Measurements from ENCODE around the gene MACROD2. TPM values are rescaled to one million over a fixed set of nuclear protein-coding genes. Genes with fewer than 3 reads are reported as not detected.

MACROD2 gene
- total RNA-seq, 2 donors from 2014 or later, result not detected

DNA sequence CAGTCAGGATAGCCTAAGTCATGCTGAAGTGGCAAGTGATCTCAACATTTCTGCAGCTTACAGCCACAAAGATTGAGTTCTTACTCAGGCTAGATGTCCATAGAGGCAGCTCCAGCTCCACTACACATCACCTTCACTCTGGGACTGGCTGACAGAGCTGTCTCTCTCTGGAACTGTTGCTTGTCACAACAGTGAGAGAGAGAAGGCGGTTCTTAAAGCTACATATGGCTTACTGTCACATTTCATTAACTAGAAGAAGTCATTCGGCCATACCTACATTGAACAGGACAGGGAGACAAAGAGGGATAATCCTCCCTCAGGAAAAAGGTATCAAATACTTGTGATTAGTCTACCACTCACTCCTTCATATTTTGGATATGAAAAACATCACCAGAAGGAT, 1257.0 kb downstream of the MACROD2 start:
- Mint-ChIP-seq H3K27me3 (no peaks in the 10 kb centered on the region), H3K27ac (no peak overlapping the region), H3K4me1 (no peaks in the 10 kb centered on the region), H3K36me3 (ENCODE audit: low read depth) (no peaks in the 10 kb centered on the region), H3K4me3 (no peak overlapping the region), H3K9me3 (peaks cover 14% of the 10 kb centered on the region)
- no peak for ATAC-seq (replicated peaks)

DNA sequence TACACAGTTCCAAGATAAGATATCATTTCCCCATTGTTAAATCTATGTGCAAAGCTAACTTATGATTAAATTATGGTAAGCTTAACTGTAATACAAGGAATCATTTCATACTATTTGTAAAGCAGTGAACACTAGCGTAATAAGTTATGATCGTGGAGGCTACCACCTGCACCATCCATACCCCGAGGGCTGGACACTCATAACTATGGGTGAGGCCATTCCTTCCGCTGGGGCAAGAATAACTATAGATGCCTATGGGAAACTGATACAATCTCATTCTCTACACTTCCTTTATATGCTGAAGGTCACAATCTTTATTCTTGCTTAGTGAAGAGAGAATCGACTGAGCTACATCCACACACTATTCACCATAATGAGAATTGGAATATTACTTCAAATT, 1258.1 kb downstream of the MACROD2 start:
- no peaks in the 10 kb centered on the region for H3K27me3 Mint-ChIP-seq

DNA sequence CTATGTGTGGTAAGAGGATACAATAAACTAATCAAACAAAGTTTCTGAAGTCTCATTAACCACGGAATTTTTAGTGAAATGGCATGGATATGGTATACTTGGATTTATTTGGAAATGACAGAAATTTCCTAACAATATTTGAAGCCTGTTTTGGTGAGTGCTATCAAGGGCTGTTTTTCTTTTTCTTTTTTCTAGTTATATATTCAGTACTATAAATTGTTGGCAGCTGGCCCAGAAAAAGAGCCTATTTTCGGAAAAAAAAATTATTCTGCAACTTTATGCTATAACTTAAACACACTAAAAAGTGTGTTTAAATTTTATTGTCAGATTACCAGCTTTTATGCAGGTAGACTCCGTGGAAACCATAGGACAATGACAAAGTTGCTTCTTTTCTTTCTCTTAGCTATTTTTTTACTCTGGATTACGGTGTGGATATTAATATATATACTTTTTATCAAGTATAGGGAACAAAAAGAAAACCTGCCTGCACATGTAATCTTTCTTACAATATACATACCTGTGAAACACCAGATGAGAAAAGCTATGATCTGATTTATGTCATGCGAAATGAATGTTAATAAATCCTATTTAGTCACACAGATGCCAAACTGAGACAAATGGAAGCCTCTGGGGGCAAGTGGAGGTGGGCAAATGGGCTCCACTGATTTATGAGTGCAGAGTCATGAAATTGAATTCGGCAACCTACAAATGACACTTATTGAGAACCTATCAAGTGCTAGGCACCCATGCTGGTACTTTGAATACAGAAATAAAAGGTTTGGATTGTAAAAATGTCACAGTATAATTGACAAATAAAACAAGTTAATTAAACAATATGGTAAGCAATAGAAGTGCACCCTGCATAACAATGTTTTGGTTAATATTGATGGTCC, 1261.6 kb downstream of the MACROD2 start:
- no peak overlapping the region for H3K4me3 Mint-ChIP-seq
- no peaks in the 10 kb centered on the region for H3K4me1 Mint-ChIP-seq
- no peak overlapping the region for H3K27ac Mint-ChIP-seq

More for the DNA sequence above, 1258.1 kb downstream of the MACROD2 start:
- H3K9me3 Mint-ChIP-seq, result peaks cover 9% of the 10 kb centered on the region
- H3K4me1 Mint-ChIP-seq, result no peaks in the 10 kb centered on the region
- no peak for ATAC-seq (replicated peaks)
- H3K4me3 Mint-ChIP-seq, result no peak overlapping the region
- no peak overlapping the region for H3K27ac Mint-ChIP-seq
- H3K36me3 Mint-ChIP-seq (ENCODE audit: low read depth), result no peaks in the 10 kb centered on the region

DNA sequence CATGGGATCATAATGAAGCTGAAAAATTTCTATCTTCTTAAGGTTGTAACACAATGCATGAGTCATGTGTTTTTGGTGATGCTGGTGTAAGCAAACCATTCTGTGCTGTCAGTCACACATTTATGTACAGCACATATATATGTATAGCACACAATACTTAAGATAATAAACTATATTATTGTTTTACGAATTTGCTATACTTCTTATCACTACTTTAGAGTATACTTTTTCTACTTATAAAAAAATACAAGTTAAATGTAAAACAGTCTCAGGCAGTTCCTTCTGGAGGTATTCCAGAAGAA, 1262.2 kb downstream of the MACROD2 start:
- Mint-ChIP-seq H3K27me3 (no peaks in the 10 kb centered on the region), H3K4me1 (no peaks in the 10 kb centered on the region), H3K9me3 (peaks cover 5% of the 10 kb centered on the region), H3K27ac (no peak overlapping the region), H3K4me3 (no peak overlapping the region), H3K36me3 (ENCODE audit: low read depth) (no peaks in the 10 kb centered on the region)
- ATAC-seq (replicated peaks), result no peak

More for the DNA sequence above, 1261.6 kb downstream of the MACROD2 start:
- H3K36me3 Mint-ChIP-seq (ENCODE audit: low read depth), result no peaks in the 10 kb centered on the region
- no peak for ATAC-seq (replicated peaks)
- no peaks in the 10 kb centered on the region for H3K27me3 Mint-ChIP-seq
- peaks cover 5% of the 10 kb centered on the region for H3K9me3 Mint-ChIP-seq

DNA sequence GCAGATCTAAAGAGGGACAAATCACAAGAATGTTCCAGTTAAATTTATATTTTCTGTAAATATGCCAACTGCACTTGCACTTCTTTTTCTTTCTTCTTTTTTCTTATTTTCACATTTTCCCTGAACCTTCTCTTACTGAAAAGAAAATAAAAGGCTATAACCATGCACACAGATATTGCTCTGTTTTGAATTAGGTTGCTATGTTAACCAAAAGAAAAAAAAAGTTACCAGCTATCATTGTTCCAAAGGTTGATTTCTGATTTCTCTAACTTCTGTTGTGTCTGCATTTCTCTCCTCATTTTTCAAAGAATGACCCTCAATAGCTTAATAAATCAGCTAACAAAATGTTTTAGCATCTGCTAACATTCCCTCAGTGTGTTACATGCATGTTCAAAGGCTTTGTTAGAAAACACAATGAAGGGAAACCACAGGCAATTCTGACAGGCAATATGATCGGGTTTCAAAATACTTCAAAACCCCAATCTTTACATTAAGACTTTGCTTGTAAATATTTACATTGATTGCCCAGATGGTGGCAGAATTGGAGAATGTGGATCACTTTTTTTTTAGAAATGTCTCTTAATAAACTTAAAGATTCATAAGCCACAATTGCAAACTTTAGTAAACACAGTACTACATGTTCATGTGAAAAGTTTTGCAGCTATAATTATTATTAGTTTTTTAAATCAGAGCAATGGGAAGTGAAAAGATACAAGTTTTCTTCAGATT, 1270.4 kb downstream of the MACROD2 start:
- no peaks in the 10 kb centered on the region for H3K27me3 Mint-ChIP-seq
- H3K4me1 Mint-ChIP-seq, result no peaks in the 10 kb centered on the region
- H3K4me3 Mint-ChIP-seq, result no peak overlapping the region
- H3K27ac Mint-ChIP-seq, result no peak overlapping the region
- H3K9me3 Mint-ChIP-seq, result peaks cover 7% of the 10 kb centered on the region
- H3K36me3 Mint-ChIP-seq (ENCODE audit: low read depth), result no peaks in the 10 kb centered on the region
- ATAC-seq (replicated peaks), result no peak

DNA sequence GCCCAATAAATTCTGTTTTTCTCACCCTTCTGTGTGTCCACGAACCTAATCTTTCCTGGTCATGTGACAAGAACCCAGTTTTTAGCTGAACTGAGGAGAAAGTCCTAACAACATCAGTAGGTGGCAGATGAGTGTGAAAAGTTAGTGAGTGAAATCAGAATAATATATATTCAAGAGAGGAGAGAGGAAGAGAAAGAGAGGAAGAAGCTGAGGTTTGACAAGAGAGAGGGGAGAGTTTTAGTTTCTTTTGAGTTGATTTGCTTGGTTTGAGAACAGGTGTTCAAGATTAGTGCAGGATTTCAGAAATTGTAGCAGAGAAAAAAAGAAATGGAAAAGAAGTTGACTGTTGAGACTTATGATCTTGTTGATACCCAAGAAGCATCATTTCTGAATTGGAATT, 1272.6 kb downstream of the MACROD2 start:
- H3K9me3 Mint-ChIP-seq, result peaks cover 11% of the 10 kb centered on the region
- ATAC-seq (replicated peaks), result no peak
- no peaks in the 10 kb centered on the region for H3K27me3 Mint-ChIP-seq
- H3K4me1 Mint-ChIP-seq, result no peaks in the 10 kb centered on the region
- no peak overlapping the region for H3K4me3 Mint-ChIP-seq
- no peaks in the 10 kb centered on the region for H3K36me3 Mint-ChIP-seq (ENCODE audit: low read depth)
- H3K27ac Mint-ChIP-seq, result no peak overlapping the region

DNA sequence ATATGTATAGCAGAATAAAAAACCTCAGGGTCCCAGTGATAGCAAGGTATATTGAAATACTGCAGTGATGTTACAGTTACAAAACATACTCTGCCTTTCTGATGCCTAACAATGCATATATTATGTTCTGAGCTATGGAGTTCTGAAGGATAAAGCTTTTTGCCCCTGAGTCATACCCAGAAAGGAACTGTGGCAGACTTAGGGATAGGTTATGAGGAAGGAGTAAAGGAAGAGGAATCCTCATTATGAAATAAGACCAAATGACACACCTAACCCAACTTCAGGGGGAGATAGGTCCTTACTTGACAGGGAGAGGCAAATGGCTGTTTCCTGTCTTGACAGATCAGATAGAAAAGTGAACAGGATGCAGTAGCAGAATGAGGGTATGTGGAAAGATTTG, 1282.7 kb downstream of the MACROD2 start:
- Mint-ChIP-seq H3K27me3 (no peaks in the 10 kb centered on the region), H3K4me3 (no peak overlapping the region), H3K9me3 (peaks cover 16% of the 10 kb centered on the region), H3K27ac (no peak overlapping the region), H3K36me3 (ENCODE audit: low read depth) (no peaks in the 10 kb centered on the region), H3K4me1 (no peaks in the 10 kb centered on the region)
- no peak for ATAC-seq (replicated peaks)

DNA sequence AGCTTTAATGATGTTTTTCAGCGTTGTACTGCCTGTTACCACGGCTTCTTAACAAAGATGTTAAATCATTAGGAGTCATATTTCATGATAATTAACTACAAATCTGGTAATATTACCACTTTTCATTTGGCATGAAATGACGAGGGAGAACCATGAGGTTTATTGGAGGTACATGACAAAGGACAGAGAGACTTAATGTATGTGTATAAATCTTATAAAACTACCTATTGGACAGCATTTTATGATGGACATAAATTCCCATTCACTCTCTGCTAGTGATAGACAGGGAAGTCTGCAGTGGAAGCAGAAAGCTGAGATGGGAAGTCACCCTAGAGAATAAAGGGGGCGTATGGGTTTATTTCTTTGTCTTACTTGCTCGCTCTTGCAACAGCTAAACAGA, 1292.0 kb downstream of the MACROD2 start:
- ATAC-seq (replicated peaks), result no peak
- no peaks in the 10 kb centered on the region for H3K27me3 Mint-ChIP-seq
- no peaks in the 10 kb centered on the region for H3K4me1 Mint-ChIP-seq
- H3K27ac Mint-ChIP-seq, result no peak overlapping the region
- no peak overlapping the region for H3K4me3 Mint-ChIP-seq
- peaks cover 18% of the 10 kb centered on the region for H3K9me3 Mint-ChIP-seq
- H3K36me3 Mint-ChIP-seq (ENCODE audit: low read depth), result no peaks in the 10 kb centered on the region

DNA sequence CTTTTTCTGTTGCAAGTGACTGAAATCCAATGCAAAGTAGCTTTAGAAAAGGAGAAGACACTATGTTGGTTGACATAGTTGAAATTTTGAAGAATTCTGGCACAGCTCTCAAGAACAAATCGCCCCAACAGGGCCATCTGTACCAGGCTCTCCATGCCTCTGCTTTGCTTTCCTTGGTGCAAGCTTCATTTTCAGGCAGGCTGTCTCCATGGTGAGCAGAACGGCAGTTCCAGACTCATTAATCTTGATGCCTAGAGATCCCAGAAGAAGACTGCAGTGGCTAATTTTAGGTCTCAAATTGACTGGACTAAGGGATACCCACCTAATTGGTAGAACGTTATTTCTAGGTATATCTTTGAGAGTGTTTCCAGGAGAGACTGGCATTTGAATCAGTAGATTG, 1292.8 kb downstream of the MACROD2 start:
- Mint-ChIP-seq H3K9me3 (peaks cover 15% of the 10 kb centered on the region), H3K4me3 (no peak overlapping the region), H3K27ac (no peak overlapping the region), H3K27me3 (no peaks in the 10 kb centered on the region), H3K36me3 (ENCODE audit: low read depth) (no peaks in the 10 kb centered on the region), H3K4me1 (no peaks in the 10 kb centered on the region)
- ATAC-seq (replicated peaks), result no peak

DNA sequence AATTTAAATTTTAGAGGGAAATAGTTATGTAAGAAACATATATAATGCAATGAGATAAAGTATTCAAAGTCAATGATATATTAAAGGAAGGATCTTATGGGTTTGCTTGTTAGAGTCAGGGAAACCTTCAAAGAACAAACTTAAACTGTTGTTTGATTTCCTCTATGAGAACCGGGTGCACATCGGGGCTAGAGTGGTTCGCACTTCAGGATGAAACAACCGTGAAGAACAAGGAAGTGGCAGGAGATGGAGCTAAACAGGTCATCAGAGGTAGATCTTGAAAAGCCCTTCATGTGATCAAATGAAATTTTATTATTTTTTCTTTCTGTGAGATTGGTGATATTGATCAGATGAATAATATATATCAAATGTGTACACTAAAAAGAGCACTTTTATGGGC, 1294.0 kb downstream of the MACROD2 start:
- H3K4me1 Mint-ChIP-seq, result no peaks in the 10 kb centered on the region
- H3K27ac Mint-ChIP-seq, result no peak overlapping the region
- H3K9me3 Mint-ChIP-seq, result peaks cover 15% of the 10 kb centered on the region
- ATAC-seq (replicated peaks), result no peak
- no peak overlapping the region for H3K4me3 Mint-ChIP-seq
- H3K36me3 Mint-ChIP-seq (ENCODE audit: low read depth), result no peaks in the 10 kb centered on the region
- no peaks in the 10 kb centered on the region for H3K27me3 Mint-ChIP-seq

DNA sequence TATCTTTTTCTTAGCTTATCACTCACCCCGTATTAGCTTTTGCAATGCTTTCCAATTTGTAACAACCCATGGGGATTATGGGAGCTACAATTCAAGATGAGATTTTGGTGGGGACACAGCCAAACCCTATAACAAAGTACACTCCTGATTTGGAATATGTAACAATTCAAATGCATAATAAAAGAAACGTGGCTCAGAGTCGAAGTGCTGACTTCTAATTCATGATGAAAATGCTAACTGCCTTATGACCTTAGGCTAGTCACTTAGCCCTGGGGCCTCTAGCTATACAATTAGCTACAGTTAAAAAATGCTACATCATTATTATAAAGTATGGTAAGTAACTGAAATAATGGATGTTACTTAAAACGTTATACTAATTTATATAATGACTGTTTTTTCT, 1297.1 kb downstream of the MACROD2 start:
- Mint-ChIP-seq H3K27me3 (no peaks in the 10 kb centered on the region), H3K4me3 (no peak overlapping the region), H3K4me1 (no peaks in the 10 kb centered on the region), H3K9me3 (peaks cover 19% of the 10 kb centered on the region), H3K36me3 (ENCODE audit: low read depth) (no peaks in the 10 kb centered on the region), H3K27ac (no peak overlapping the region)
- ATAC-seq (replicated peaks), result no peak

DNA sequence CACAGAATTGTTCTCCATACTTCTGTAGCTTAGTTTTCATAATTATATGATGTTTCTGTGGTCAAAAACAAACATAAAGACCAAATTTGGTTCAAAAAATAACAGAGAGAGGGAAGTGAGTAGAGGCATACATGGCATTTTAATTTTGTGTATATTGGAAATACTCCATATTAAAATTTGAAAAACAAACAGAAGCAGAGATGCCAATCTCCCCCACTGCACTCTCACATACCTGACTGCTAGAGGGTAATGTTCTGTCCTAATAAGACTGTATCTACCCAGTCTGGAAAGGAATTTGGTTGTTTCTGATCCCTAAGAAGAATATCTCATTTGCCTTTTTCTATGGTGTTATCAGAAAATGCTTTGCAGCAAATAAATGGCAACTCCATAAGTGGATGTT, 1301.1 kb downstream of the MACROD2 start:
- H3K9me3 Mint-ChIP-seq, result peaks cover 4% of the 10 kb centered on the region
- H3K27ac Mint-ChIP-seq, result no peak overlapping the region
- H3K27me3 Mint-ChIP-seq, result no peaks in the 10 kb centered on the region
- H3K4me1 Mint-ChIP-seq, result no peaks in the 10 kb centered on the region
- no peaks in the 10 kb centered on the region for H3K36me3 Mint-ChIP-seq (ENCODE audit: low read depth)
- no peak overlapping the region for H3K4me3 Mint-ChIP-seq
- no peak for ATAC-seq (replicated peaks)

DNA sequence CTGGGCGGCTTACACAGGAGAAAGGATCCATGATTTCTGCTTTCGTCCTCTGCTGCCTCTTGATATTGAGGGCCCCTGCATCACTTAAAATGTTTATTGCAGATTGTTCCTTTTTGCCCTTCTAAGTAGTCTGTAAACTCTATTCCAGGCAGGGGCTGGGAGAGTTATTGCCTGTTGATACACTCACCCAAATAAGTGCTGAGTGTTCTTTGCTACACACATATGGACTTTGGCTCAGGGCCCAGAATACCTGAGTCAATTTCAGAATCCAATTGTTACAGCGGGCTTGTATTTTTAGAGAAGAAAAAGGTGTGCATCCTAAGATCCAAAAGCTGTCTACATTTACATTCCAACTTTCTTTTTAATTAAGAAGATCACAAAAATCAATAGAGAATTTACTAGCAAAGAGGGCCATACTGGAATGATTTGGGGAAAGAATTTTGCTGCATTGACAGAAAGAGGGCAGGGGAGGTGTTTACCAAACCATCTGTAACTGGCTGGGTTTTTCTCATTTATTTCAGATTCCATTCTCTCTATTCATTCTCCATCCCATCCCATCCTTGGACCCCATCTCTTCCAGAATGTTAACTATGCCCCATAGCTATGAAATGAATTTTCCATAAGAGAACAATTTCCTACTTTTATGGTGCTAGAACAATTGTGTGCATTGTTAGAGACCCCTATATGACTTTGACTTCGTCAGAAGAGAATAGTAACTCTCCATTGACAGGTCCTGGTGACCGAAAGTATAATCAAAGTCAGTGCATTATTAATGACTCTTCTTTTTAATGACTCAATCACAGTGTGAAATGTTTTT, 1302.0 kb downstream of the MACROD2 start:
- Mint-ChIP-seq H3K4me3 (no peak overlapping the region), H3K27me3 (no peaks in the 10 kb centered on the region), H3K4me1 (no peaks in the 10 kb centered on the region), H3K9me3 (peaks cover 4% of the 10 kb centered on the region), H3K36me3 (ENCODE audit: low read depth) (no peaks in the 10 kb centered on the region), H3K27ac (no peak overlapping the region)
- no peak for ATAC-seq (replicated peaks)

DNA sequence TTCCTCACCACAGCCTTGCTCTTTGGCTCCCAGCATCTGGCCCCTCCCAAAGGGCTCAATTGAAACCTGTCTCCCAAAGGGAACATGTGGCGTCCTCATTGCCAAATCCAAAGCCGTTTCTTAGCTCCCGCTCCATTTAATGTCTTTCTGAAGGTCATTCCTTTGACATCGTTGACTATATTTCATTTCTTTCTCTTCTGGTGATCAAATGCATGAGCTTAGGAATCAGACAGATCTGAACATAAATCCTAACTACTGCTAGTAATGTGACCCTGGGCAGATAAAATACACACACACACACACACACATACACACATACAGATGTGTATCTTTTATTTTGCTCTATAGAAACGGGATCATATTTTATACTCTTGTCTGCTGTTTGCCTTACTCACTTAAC, 1306.8 kb downstream of the MACROD2 start:
- no peak for ATAC-seq (replicated peaks)
- no peaks in the 10 kb centered on the region for H3K4me1 Mint-ChIP-seq
- H3K27ac Mint-ChIP-seq, result no peak overlapping the region
- H3K27me3 Mint-ChIP-seq, result no peaks in the 10 kb centered on the region
- no peaks in the 10 kb centered on the region for H3K36me3 Mint-ChIP-seq (ENCODE audit: low read depth)
- H3K4me3 Mint-ChIP-seq, result no peak overlapping the region
- peaks cover 21% of the 10 kb centered on the region for H3K9me3 Mint-ChIP-seq
